Liver (tissue), 9 donors: ENCODE data around the gene SLC43A3. TPM values are rescaled to one million over a fixed set of nuclear protein-coding genes. Genes with fewer than 3 reads are reported as not detected.

Experiments
- DNase-seq: peaks from one replicate; pipeline ENCODE4 v3.0.0-alpha.2; 2017; ENCODE audit warnings: low spot score
- H3K27ac ChIP-seq, 2 donors: one replicate each; pipeline ENCODE4 v1.7.0; 2013; ENCODE audit warnings: inconsistent platforms in 2 of 2, low read length in 2 of 2, control low read depth in 1 of 2, low read depth in 1 of 2, mild to moderate bottlenecking in 1 of 2
- H3K27me3 ChIP-seq, 4 donors: one replicate each; pipeline versions ENCODE4 v1.6.1 to v1.7.0; 2013; ENCODE audit warnings: low read length in 3 of 4, inconsistent platforms in 1 of 4, mild to moderate bottlenecking in 1 of 4, moderate library complexity in 1 of 4; ENCODE audit not compliant: control insufficient read depth in 4 of 4, insufficient read depth in 4 of 4
- H3K36me3 ChIP-seq, 4 donors: one replicate each; pipeline versions ENCODE4 v1.6.1 to v1.7.0; 2013; ENCODE audit warnings: low read length in 3 of 4, mild to moderate bottlenecking in 3 of 4, low read depth in 1 of 4, moderate library complexity in 1 of 4; ENCODE audit not compliant: control insufficient read depth in 4 of 4, insufficient read depth in 3 of 4
- H3K4me1 ChIP-seq, 4 donors: one replicate each; pipeline versions ENCODE4 v1.6.1 to v1.7.0; 2013; ENCODE audit warnings: low read length in 3 of 4, mild to moderate bottlenecking in 3 of 4, moderate library complexity in 1 of 4; ENCODE audit not compliant: control insufficient read depth in 4 of 4, insufficient read depth in 4 of 4
- H3K4me3 ChIP-seq, 3 donors: one replicate each; pipeline versions ENCODE4 v1.6.1 to v1.7.0; 2013; ENCODE audit warnings: low read length in 3 of 3, control low read depth in 1 of 3, low read depth in 1 of 3, mild to moderate bottlenecking in 1 of 3
- H3K9ac ChIP-seq, 2 donors: one replicate each; pipeline ENCODE4 v1.7.0; 2013; ENCODE audit warnings: low read length in 2 of 2, mild to moderate bottlenecking in 2 of 2, moderate library complexity in 2 of 2, control low read depth in 1 of 2, low read depth in 1 of 2
- H3K9me3 ChIP-seq, 4 donors: one replicate each; pipeline versions ENCODE4 v1.6.1 to v1.7.0; 2013; ENCODE audit warnings: low read length in 3 of 4; ENCODE audit not compliant: control insufficient read depth in 4 of 4
- ATF3 ChIP-seq: IDR thresholded peaks from 2 replicates; pipeline ENCODE4 v1.6.1; 2016; ENCODE audit warnings: antibody characterized with exemption
- EGR1 ChIP-seq, 2 donors: IDR thresholded peaks; 2 replicates each; pipeline ENCODE4 v1.6.1; 2016 to 2018; ENCODE audit warnings: antibody characterized with exemption in 2 of 2, low read depth in 2 of 2
- FOXA1 ChIP-seq: IDR thresholded peaks from 2 replicates; pipeline ENCODE4 v1.6.1; 2016; ENCODE audit warnings: antibody characterized with exemption
- FOXA2 ChIP-seq: IDR thresholded peaks from 2 replicates; pipeline ENCODE4 v1.6.1; 2016; ENCODE audit warnings: antibody characterized with exemption
- GABPA ChIP-seq, 2 donors: IDR thresholded peaks in 1 of 2; conservative IDR thresholded peaks in 1 of 2; 2 replicates each; pipeline ENCODE4 v1.6.1; 2016; ENCODE audit warnings: antibody characterized with exemption in 2 of 2, mild to moderate bottlenecking in 1 of 2, moderate library complexity in 1 of 2
- HNF4A ChIP-seq, 2 donors: conservative IDR thresholded peaks; 2 replicates each; pipeline ENCODE4 v1.6.1; 2016; ENCODE audit warnings: antibody characterized with exemption in 2 of 2, mild to moderate bottlenecking in 2 of 2
- HNF4G ChIP-seq: IDR thresholded peaks from 2 replicates; pipeline ENCODE4 v1.6.1; 2016; ENCODE audit warnings: antibody characterized with exemption
- JUND ChIP-seq, 2 donors: IDR thresholded peaks; 2 replicates each; pipeline ENCODE4 v1.6.1; 2016; ENCODE audit warnings: antibody characterized with exemption in 2 of 2
- MAX ChIP-seq: IDR thresholded peaks from 2 replicates; pipeline ENCODE4 v1.6.1; 2016; ENCODE audit warnings: antibody characterized with exemption
- NR2F2 ChIP-seq: IDR thresholded peaks from 2 replicates; pipeline ENCODE4 v1.6.1; 2016; ENCODE audit warnings: antibody characterized with exemption
- RAD21 ChIP-seq, 2 donors: IDR thresholded peaks; 2 replicates each; pipeline ENCODE4 v1.6.1; 2016; ENCODE audit warnings: antibody characterized with exemption in 2 of 2, mild to moderate bottlenecking in 2 of 2
- RXRA ChIP-seq, 2 donors: IDR thresholded peaks; 2 replicates each; pipeline ENCODE4 v1.6.1; 2017 to 2018; ENCODE audit warnings: antibody characterized with exemption in 2 of 2, mild to moderate bottlenecking in 1 of 2
- SP1 ChIP-seq: IDR thresholded peaks from 2 replicates; pipeline ENCODE4 v1.6.1; 2018; ENCODE audit warnings: antibody characterized with exemption, mild to moderate bottlenecking
- TAF1 ChIP-seq: conservative IDR thresholded peaks from 2 replicates; pipeline ENCODE4 v1.6.1; 2016; ENCODE audit warnings: antibody characterized with exemption, mild to moderate bottlenecking
- YY1 ChIP-seq: IDR thresholded peaks from 2 replicates; pipeline ENCODE4 v1.6.1; 2016; ENCODE audit warnings: antibody characterized with exemption, mild to moderate bottlenecking
- WGBS: extraction: QIAGEN DNeasy Blood & Tissue Kit; methylation state at CpG from one replicate; pipeline ENCODE4 v1.1.7; 2013; 5-methylcytosine and 5-hydroxymethylcytosine counted together
- polyA plus RNA-seq, 2 donors: library from polyadenylated mRNA; stranded (reverse) in 1 of 2; unstranded in 1 of 2; fragments of 200-250 nt in 1 of 2; fragments of >200 nt in 1 of 2; fragmentation: Nextera tagmentation in 1 of 2; extraction: Ambion mirVana in 1 of 2; gene quantifications; one replicate each; pipeline versions ENCODE4 v1.2.1 to v1.2.3, GENCODE V29; 2013 to 2015
- total RNA-seq, 2 donors: library from RNA; depleted of rRNA; stranded (reverse); fragments of >200 nt; gene quantifications; one replicate each; pipeline ENCODE4 v1.2.3, GENCODE V29; 2014
- TF ChIP-seq, protein P1 (sequence below): IDR thresholded peaks from 2 replicates; pipeline ENCODE4 v1.6.1; 2016; ENCODE audit warnings: antibody characterized with exemption
- TF ChIP-seq, protein P2 (sequence below): fragments of 150-350 bp; IDR thresholded peaks from 2 replicates; pipeline ENCODE4 v1.5.1; 2017; ENCODE audit warnings: improper control_type of control experiment, low read depth, low read length; ENCODE audit not compliant: missing input control
- TF ChIP-seq, protein P3 (sequence below): IDR thresholded peaks from 2 replicates; pipeline ENCODE4 v1.6.1; 2016; ENCODE audit warnings: antibody characterized with exemption, mild to moderate bottlenecking
- donor health status: healthy.
- donor health status: healthy.
- donor health status: healthy.
- donor health status: healthy.
- donor health status: healthy.

The SLC43A3 gene
- total and polyA plus RNA-seq, 4 donors, result 47.2 to 152 (median 93.0) TPM

GRCh38 chr11:57358991-57359390 lies 67.9 kb downstream of the SLC43A3 start:
- no peak overlapping the region for H3K27ac ChIP-seq
- no peaks in the 10 kb centered on the region for H3K36me3 ChIP-seq
- TF ChIP-seq NR2F2, result no peak
- TF ChIP-seq, protein P1, sequence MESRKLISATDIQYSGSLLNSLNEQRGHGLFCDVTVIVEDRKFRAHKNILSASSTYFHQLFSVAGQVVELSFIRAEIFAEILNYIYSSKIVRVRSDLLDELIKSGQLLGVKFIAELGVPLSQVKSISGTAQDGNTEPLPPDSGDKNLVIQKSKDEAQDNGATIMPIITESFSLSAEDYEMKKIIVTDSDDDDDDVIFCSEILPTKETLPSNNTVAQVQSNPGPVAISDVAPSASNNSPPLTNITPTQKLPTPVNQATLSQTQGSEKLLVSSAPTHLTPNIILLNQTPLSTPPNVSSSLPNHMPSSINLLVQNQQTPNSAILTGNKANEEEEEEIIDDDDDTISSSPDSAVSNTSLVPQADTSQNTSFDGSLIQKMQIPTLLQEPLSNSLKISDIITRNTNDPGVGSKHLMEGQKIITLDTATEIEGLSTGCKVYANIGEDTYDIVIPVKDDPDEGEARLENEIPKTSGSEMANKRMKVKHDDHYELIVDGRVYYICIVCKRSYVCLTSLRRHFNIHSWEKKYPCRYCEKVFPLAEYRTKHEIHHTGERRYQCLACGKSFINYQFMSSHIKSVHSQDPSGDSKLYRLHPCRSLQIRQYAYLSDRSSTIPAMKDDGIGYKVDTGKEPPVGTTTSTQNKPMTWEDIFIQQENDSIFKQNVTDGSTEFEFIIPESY, result no peak
- TF ChIP-seq, protein P2, sequence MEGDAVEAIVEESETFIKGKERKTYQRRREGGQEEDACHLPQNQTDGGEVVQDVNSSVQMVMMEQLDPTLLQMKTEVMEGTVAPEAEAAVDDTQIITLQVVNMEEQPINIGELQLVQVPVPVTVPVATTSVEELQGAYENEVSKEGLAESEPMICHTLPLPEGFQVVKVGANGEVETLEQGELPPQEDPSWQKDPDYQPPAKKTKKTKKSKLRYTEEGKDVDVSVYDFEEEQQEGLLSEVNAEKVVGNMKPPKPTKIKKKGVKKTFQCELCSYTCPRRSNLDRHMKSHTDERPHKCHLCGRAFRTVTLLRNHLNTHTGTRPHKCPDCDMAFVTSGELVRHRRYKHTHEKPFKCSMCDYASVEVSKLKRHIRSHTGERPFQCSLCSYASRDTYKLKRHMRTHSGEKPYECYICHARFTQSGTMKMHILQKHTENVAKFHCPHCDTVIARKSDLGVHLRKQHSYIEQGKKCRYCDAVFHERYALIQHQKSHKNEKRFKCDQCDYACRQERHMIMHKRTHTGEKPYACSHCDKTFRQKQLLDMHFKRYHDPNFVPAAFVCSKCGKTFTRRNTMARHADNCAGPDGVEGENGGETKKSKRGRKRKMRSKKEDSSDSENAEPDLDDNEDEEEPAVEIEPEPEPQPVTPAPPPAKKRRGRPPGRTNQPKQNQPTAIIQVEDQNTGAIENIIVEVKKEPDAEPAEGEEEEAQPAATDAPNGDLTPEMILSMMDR, result no peak
- TF ChIP-seq GABPA (IDR thresholded peaks at IDR 0.05 in 1 of 2, conservative IDR thresholded peaks at IDR 0.05 in 1 of 2), result no peak
- no peak for TF ChIP-seq FOXA2
- TF ChIP-seq, protein P3, sequence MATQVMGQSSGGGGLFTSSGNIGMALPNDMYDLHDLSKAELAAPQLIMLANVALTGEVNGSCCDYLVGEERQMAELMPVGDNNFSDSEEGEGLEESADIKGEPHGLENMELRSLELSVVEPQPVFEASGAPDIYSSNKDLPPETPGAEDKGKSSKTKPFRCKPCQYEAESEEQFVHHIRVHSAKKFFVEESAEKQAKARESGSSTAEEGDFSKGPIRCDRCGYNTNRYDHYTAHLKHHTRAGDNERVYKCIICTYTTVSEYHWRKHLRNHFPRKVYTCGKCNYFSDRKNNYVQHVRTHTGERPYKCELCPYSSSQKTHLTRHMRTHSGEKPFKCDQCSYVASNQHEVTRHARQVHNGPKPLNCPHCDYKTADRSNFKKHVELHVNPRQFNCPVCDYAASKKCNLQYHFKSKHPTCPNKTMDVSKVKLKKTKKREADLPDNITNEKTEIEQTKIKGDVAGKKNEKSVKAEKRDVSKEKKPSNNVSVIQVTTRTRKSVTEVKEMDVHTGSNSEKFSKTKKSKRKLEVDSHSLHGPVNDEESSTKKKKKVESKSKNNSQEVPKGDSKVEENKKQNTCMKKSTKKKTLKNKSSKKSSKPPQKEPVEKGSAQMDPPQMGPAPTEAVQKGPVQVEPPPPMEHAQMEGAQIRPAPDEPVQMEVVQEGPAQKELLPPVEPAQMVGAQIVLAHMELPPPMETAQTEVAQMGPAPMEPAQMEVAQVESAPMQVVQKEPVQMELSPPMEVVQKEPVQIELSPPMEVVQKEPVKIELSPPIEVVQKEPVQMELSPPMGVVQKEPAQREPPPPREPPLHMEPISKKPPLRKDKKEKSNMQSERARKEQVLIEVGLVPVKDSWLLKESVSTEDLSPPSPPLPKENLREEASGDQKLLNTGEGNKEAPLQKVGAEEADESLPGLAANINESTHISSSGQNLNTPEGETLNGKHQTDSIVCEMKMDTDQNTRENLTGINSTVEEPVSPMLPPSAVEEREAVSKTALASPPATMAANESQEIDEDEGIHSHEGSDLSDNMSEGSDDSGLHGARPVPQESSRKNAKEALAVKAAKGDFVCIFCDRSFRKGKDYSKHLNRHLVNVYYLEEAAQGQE, result no peak
- TF ChIP-seq HNF4G, result no peak
- TF ChIP-seq EGR1 (IDR thresholded peaks at IDR 0.05; ENCODE audit: low read depth in 2 of 2), result no peak
- TF ChIP-seq HNF4A (conservative IDR thresholded peaks at IDR 0.05), result no peak
- TF ChIP-seq RAD21 (IDR thresholded peaks at IDR 0.05), result no peak
- no peak for TF ChIP-seq FOXA1
- TF ChIP-seq SP1, result no peak
- TF ChIP-seq MAX, result no peak
- no peak for TF ChIP-seq JUND (IDR thresholded peaks at IDR 0.05)
- TF ChIP-seq YY1, result no peak
- no peak for TF ChIP-seq ATF3
- TF ChIP-seq TAF1, result no peak
- no peak for TF ChIP-seq RXRA (IDR thresholded peaks at IDR 0.05)
- no peaks in the 10 kb centered on the region for H3K9me3 ChIP-seq
- no peak overlapping the region for H3K9ac ChIP-seq
- no peak overlapping the region for H3K4me3 ChIP-seq
- H3K4me1 ChIP-seq, result peaks cover 0 to 9% (median 2%) of the 10 kb centered on the region in 4 donors
- DNase-seq, result no peak
- 83% methylated on average over 9 of the region's 9 CpGs for WGBS
- no peaks in the 10 kb centered on the region for H3K27me3 ChIP-seq
